ENCODE results near the gene RELN. TPM values are rescaled to one million over a fixed set of nuclear protein-coding genes. Genes with fewer than 3 reads are reported as not detected.

The RELN gene
- total RNA-seq, 1 donor from 2014 or later, result 1.8 TPM

DNA sequence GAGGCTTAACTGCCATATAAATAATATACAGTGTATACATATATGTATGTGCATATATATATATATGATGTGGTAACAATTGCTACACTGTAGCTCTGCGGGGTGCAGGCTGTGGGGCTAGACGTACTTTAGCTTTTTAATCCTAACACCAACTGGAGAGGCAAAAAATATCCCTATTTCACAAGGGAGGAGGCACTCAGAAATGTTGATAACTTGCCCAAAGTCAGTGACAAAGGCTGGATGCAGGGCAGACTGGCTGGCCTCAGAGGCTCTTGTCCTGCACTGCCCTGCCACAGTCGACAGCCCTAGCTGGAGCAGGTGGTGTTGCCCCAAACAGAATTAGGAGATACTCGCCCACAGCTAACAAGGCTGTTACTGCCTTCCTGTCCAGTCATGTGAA, 1.5 kb upstream of the RELN start:
- no peak for DNase-seq (ENCODE audit: low spot score)

DNA sequence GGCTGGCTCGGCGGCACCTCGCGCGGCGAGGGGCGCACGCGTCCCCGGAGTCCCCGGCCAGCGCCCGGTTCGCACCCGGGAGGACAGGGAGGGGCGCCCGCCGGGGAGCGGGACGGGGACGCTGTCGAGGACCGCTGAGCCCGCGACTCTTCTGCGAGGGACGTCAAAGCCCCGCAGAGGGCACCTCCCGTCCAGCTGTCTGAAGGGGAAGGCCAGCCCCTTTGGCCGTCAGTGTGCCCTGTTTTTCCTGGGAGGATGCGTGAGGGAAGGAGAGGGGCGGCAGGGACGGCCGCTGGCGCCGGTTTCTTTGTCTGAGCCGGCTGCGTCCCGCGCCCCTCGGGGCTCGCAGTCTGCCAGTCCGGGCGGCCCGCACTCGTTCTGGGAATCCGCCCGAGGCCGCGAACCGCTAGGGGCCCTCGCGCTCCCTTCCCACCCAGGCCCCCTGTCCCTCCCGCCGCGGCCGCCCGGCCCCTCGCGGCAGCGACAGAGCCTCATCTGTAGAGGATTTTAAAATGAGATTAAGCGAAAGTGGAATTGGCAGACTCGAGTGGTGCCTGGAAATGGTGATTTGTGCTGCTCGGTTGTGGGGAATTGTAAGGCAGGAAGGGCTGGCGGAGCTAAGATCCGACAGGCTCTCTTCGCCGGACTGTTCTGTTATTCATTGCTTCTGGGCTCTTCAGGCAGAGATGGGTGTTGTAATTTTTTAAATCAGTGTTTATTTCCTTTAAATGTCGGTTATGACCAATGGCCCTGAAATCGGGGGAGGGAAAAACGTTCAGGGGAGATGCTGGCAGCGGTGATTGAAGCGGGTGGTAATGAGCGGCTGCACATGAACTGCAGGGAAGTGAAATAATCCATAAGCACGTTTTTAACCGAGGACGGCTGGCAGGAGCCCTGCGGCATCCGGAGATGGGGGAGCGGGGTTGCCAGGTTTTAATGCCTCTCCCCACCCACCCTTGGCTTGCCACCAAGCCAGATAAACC, 618 bp upstream of the RELN start:
- DNase-seq (ENCODE audit: low spot score), result no peak

DNA sequence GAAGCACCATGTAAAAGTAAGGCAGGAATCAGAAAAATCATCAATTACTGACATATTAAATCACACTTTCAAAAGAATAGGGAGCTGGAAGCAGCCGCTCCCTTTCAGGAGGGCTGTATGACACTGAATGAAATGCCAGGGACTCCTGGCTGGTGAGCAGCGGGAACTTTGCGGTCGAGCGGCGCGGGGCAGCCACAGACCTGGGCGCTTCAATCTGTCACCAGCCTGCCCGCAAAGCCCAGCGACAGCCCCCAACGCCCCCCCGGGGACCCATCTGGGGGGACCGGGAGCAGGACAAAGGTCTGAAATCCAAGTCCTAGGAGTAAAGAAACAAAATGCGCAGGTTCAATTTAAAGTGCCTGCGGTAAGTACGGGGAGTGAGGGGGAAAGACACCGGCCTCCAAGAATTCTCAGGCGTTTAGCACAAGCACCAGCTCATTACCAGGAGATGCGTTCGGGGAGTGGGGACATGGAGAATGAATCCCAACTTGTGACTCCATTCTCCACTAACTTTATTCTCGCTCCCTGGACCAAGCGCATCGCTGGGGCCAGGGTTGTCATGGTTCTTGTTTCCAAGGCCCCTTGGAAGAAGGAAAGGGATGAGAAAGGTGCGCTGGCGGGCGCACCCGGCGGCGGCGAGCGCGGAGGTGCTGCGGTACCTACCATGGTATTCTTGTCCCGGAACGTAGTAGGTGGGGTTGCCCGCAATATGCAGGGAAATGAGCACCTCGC, 824 bp downstream of the RELN start:
- DNase-seq (ENCODE audit: low spot score), result no peak

DNA sequence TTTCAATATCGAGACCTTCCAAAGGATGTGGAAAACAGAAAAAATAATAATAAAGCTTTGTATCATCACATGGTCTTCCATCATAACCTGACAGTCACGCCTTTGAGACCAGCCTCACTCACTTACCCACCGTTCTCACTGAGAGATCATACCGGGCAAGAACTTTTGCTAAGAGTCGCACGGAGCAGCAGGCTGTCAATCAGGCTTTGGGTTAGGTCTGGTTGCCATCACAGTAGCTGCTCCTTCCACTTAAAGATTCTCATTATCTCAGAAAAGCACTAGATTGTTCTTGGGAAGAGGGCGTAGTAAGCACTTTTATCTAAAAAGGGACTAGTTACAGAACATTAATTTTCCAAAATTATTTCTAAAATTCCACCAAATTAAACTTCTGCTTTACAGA, 2.0 kb downstream of the RELN start:
- no peak for DNase-seq (ENCODE audit: low spot score)

DNA sequence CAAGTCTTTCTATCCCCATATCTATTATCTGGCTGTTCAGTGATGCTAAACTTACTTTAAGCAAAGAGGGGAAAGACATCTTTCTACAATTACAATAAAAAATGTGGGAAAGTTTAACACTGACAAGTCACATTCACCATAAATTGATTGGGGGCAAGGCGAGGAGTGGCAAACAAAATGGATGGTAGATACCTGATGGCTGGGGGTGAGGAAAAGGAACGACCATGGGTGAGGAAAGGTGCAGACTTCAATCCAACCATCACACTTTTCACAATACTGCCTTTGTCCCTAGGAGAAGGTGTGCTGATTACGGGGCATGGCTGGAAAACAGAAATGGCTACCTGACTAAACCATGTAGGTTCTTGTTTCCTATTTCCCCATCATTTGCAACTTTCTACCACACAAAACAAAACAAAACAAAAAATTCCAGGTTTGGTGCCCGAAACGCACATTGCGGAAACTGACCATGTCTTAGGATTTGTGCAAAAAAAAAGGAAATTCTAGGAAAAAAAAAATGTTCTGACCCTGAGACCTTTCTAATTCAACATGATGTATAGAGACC, 3.8 kb downstream of the RELN start:
- DNase-seq (ENCODE audit: low spot score), result no peak

DNA sequence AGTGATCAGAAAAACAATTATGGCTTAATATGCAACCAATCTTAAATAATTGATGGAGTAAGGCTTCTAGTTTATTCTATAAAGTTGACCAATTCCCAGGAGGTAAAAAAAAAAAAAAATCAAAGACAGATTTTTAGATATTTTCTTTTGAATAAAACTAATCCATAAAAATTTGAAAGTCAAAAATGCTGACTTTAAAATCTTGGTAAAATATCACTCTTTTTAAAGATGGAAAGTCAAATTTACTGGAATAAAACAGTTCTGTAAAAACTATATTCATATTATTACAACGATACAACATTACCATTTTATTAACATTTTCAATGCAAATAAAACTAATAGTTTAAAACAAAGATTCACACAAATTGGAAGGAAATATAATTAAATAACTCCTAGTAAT, 5.4 kb downstream of the RELN start:
- DNase-seq (ENCODE audit: low spot score), result no peak

DNA sequence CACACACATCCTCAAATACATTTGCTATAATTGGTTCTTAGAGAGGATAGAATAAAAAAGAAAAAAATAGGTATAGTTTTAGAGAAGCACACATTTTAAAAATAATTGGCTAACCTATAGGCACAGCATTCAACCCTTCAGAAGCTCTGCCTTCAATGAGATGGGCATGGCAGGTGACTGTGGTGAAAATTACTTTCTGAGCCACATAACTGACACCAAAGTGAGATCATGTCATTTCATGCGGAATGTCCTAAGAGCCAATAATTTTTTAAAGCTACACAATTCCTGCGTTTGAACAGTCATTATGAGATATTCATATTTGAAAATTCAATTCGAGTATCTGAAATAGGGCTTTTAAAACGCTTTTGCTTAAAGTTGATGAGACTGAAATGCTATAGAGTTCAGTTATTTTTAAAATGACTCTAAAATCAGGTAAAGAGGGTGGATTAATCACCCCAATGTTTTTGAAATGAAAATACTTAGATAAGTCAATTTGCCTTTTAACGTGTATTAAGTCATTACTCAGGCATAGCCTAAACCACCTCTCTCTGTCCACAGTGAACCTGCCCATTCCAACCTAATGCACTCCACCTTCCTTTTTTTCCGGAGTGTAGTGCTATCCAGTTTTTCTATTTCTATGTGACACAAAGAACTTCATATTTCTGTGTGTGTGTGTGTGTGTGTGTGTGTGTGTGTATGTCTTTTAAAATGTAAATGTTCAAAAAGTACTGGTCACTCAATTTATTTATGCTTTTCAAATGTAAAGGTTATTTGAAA, 6.1 kb downstream of the RELN start:
- DNase-seq (ENCODE audit: low spot score), result no peak

DNA sequence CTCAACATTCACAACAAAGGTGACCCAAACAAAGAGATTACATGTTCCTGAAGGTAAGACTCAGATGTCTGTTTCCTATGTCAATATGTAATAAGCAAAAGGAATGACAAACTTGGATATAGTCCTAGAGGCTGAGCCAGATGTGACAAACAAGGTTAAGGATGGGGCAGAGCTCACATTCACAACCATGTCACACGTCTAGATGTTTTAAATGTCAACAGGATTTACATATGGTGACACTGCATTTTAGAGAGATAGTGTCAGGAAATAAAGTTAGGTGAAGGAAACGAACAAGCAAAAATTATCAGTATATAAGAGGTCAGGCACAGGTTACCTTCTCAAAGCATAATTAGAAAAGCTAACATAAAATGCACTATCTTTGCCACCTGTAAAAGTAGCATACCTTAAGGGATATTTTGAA, 8.4 kb downstream of the RELN start:
- no peak for DNase-seq (ENCODE audit: low spot score)

DNA sequence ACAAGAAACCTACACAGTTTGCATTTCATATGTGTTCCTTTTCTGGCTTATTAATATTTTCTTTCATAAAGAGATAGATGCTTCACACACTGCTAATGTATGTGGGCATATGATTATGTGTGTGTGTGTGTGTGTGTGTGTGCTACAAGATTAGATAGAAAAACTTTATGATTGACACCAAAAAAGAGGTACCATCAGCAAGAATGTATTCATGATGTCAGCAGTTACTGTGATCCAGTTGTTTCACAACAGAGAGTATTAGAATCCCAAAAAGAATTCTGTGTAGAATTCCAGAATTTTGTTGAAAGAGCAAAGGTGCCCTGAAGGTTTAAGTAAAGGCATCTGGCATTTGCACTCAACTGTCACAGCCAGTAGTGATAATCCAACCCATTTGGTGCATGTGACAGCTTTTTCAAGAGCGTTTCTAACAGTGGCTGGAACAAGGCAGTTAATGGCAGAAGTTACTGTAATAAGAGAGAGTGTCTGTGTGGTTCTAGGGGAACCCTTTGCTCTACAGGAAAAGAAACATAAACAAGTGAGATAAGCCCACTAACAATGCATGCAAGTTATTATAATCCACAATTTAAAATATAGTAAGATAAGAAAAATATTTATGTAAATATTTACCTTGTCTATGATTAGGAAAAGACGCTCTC, 16.6 kb downstream of the RELN start:
- no peak for DNase-seq (ENCODE audit: low spot score)

DNA sequence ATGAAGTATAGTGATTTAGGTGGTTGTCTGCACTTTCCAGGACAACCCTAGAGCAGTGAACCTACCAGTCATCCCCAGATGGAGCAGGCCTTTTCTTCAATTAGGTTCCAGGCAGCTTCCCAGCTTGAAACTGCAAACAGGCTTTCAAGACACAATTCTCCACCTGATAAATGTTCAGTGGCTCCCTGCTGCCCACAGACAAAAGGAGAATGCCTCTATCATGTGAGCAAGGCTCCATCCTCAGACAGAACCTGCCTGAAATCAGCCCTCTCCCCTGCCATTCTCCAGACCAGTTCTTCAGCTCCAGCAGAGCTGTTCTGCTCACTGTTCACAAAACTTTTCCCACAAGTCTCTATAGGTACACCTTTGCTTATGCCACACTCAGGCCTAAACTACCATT, 22.1 kb downstream of the RELN start:
- DNase-seq (ENCODE audit: low spot score), result no peak

DNA sequence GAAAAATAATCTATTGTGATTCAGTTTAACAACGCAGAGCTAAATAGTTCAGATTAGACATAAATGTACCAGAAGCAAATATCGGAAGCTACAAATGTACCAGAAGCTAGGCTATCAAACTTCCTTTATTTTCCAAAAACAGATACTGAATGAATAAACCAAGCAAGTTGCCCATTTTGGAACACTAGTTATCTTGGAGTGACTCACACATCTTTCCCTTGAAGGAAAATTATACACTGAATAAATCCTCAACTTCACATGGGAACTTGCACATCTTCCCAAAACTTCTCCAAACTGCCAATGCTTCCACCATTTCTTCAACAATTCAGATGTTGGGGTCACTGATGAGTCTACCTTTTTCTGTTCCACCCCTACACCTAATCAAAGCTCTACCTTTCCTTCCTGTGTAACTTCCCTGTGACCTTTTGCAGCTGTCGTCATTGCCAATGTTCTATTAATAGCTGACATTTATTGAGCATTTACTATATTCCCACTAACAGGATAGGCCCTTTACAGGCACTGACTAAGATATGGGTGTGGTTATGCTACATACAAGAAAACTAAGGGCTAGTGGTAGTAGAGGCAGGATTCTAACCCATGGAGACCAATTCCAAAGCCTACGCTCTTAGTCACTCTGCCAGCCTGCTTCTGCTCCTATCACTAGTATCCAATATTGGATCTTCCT, 22.7 kb downstream of the RELN start:
- no peak for DNase-seq (ENCODE audit: low spot score)

DNA sequence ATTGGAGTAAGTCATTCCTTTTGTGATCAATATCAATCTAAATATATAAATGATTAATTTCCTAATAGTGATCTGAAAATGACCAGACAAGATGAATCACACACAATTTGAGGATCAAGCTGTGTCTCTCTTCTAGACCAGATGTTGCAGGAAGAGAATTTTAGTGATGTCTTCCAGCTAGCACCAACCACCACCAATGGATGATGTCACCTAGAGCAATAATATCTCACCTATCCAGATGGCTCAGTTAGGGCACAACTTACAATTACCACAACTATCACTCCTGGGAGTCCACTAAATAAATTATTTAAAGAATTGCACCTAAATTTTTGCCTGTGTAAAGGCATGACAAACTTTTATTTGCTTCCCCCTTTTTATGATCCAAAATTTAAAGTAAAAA, 25.2 kb downstream of the RELN start:
- no peak for DNase-seq (ENCODE audit: low spot score)

DNA sequence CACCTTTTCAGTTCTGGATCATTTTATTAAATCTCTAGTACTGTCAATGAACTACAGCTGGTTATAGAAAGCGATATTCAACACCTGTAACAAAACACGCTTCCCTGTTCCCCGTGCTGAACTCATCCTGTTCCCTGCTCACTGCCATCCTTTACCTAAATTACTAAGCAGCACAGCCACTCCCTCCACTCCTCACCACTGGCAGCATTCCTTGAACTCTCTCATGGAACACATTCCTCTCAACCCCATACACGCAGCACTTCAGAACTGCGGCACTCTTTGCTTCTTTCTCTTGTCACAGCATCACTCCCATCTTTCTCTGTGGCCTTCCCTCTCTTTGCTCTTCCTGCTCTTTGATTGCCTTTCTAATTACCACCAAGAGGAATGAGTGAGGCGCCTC, 27.4 kb downstream of the RELN start:
- no peak for DNase-seq (ENCODE audit: low spot score)

DNA sequence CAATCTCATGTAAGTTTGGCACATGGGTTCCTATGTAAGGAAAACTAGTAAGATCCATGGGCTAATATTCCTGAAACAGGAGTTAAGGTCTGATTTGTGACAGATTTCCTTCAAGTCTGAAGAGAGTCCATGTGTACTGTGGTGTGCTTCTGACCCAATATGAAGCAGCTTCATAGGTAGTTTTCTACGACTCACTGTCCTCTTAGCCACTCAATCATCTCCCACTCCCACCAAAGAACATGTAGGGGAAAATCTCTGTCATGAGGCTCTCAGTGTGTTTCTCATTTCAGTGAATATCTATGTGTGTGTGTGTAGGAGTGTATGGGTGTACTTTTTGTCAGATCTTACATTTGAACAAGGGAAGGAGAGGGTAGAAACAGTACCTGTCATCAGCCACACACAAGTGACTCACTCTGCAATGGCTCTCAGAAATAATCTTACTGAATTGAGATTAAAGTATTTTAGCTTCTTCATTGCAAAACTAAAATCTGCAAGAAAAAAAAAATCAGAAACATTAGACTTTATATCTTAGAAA, 31.1 kb downstream of the RELN start:
- no peak for DNase-seq (ENCODE audit: low spot score)

DNA sequence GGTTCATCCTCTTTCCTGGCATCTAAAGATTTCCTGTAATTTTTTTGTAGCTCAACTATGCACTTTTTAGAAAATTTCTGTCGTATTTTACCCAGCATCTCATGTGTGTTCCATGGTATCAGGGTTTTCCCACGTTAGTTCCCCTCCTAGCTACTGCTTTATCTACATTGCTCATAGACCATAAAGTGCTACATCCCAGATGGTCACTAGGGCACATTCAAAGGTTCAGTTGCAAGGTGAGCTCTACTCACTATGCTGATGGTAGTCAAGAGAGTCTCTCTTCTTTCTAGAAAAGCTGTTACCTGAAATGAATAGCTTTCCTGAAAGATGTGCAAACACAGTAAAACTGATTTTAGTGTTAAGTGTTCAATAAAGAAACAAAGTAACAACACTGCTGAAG, 33.5 kb downstream of the RELN start:
- DNase-seq (ENCODE audit: low spot score), result no peak

DNA sequence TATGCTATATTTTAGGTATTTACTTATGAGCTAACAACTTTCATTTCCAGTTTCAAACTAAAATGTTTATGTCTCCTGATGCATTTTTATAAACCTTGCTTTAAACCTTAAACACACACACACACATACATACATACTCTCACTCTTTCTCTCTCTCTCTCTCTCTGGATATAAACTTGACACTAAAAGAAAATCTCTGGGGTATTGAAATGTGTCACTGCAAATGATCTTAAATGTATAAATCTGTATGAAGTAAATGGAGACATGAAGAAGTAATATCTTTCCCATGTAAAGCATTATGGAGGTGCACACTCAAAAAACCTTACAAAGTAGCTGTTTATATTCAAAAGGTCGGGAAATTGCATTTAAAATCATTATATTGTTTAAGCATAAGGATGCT, 37.0 kb downstream of the RELN start:
- DNase-seq (ENCODE audit: low spot score), result no peak

DNA sequence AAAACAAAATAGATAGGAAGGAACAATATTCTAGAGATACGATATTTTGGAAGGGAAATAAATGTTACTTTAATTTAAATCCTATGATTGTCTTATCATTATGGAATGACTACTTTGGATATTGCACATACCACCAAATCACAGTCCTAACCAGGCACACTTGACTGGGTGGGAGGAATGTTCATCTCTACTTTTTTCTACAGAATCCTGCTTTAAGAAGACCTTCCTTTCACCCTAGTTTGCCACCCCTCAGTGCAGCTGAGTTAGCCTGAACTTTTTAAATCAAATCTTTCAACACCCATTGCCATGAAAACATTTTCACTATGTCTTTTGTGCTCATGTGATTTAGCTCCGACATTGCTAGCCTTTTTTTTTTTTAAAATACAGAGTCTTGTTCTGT, 38.1 kb downstream of the RELN start:
- DNase-seq (ENCODE audit: low spot score), result no peak

DNA sequence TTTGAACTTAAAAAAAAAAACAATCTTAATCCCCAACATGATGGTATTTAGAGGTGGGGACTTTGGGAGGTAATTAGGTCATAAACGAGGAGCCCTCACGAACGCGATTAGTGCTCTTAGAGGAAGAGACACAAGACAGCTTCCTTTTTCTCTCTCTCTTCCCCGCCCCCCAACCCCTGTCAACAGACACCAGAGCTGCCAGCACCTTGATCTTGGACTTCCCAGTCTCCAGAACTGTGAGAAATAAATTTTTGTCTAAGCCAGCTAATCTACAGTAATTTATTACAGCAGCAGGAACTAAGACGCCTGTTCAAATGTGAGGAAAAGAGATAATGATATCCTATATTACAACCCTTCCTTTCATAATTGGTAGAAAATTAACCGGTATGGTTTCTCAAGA, 40.1 kb downstream of the RELN start:
- DNase-seq (ENCODE audit: low spot score), result no peak

DNA sequence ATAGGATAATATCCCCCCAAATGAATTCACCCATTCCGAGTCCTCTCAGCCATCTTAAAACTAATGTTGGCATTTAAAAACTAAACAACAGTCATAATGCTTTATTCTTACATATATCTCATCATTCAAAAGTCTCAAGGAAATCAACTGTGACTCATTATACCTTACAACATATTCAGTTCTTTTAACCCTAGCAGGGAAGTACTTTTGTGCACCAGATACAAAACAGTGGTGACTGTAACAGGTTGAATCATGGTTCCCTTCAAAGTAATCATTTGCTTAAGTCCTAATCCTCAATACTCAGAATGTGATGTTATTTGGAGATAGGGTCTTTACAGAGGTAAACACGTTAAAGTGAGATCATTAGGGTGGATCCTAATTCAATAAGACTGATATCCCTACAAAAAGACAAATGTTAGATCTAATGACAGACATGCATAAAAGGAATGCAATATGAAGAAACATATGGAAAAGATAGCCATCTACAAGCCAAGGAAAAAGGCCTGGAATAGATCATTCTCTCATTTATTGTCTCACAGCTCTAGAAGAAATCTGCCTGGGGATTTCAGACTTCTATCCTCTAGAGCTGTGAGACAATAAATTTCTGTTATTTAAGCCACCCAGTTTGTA, 42.3 kb downstream of the RELN start:
- no peak for DNase-seq (ENCODE audit: low spot score)

Data from mesenteric fat pad (tissue), 1 donor.